ENCODE data around the gene PPP1R13B. TPM values are rescaled to one million over a fixed set of nuclear protein-coding genes. Genes with fewer than 3 reads are reported as not detected.

The PPP1R13B gene
- total RNA-seq, 6 experiments from 2014 or later, result 5.1 to 6.2 (median 5.5) TPM

GRCh38 chr14:103806805-103807204, 40.6 kb downstream of the PPP1R13B start:
- no peak overlapping the region for H3K4me3 Mint-ChIP-seq
- no peak for TF ChIP-seq CTCF (IDR thresholded peaks at IDR 0.05)
- no peak overlapping the region for H3K27ac Mint-ChIP-seq
- peaks cover 32% of the 10 kb centered on the region for H3K4me1 Mint-ChIP-seq (ENCODE audit: low read depth)
- no peaks in the 10 kb centered on the region for H3K27me3 Mint-ChIP-seq (ENCODE audit: insufficient read depth)
- H3K9me3 Mint-ChIP-seq, result no peaks in the 10 kb centered on the region
- no peak for DNase-seq
- H3K36me3 Mint-ChIP-seq (ENCODE audit: low read depth), result no peaks in the 10 kb centered on the region

GRCh38 chr14:103805708-103806107, 41.7 kb downstream of the PPP1R13B start:
- Mint-ChIP-seq H3K4me3 (no peak overlapping the region), H3K9me3 (no peaks in the 10 kb centered on the region), H3K27me3 (ENCODE audit: insufficient read depth) (no peaks in the 10 kb centered on the region), H3K27ac (no peak overlapping the region), H3K4me1 (ENCODE audit: low read depth) (peaks cover 39% of the 10 kb centered on the region), H3K36me3 (ENCODE audit: low read depth) (no peaks in the 10 kb centered on the region)
- no peak for TF ChIP-seq CTCF (IDR thresholded peaks at IDR 0.05)
- DNase-seq, result no peak

- Mint-ChIP-seq H3K4me1 (ENCODE audit: low read depth) (peaks cover 39% of the 10 kb centered on the region), H3K27ac (no peak overlapping the region), H3K36me3 (ENCODE audit: low read depth) (no peaks in the 10 kb centered on the region), H3K27me3 (ENCODE audit: insufficient read depth) (no peaks in the 10 kb centered on the region), H3K9me3 (no peaks in the 10 kb centered on the region), H3K4me3 (no peak overlapping the region)
- TF ChIP-seq CTCF (IDR thresholded peaks at IDR 0.05), result no peak
- DNase-seq, result peak; percentile 66
Observed at GRCh38 chr14:103803661-103804060, 43.7 kb downstream of the PPP1R13B start.

GRCh38 chr14:103802356-103802755, 45.0 kb downstream of the PPP1R13B start:
- no peak for TF ChIP-seq CTCF (IDR thresholded peaks at IDR 0.05)
- H3K36me3 Mint-ChIP-seq (ENCODE audit: low read depth), result no peaks in the 10 kb centered on the region
- no peak overlapping the region for H3K4me3 Mint-ChIP-seq
- H3K4me1 Mint-ChIP-seq (ENCODE audit: low read depth), result peaks cover 39% of the 10 kb centered on the region
- H3K27me3 Mint-ChIP-seq (ENCODE audit: insufficient read depth), result no peaks in the 10 kb centered on the region
- no peaks in the 10 kb centered on the region for H3K9me3 Mint-ChIP-seq
- DNase-seq, result no peak
- H3K27ac Mint-ChIP-seq, result no peak overlapping the region

GRCh38 chr14:103801459-103801858, 45.9 kb downstream of the PPP1R13B start:
- peak; percentile 83 for DNase-seq
- H3K9me3 Mint-ChIP-seq, result no peaks in the 10 kb centered on the region
- peak overlapping the region; percentile 71 for H3K27ac Mint-ChIP-seq

More at GRCh38 chr14:103801459-103801858, 45.9 kb downstream of the PPP1R13B start:
- no peak for TF ChIP-seq CTCF (IDR thresholded peaks at IDR 0.05)
- H3K27me3 Mint-ChIP-seq (ENCODE audit: insufficient read depth), result no peaks in the 10 kb centered on the region
- no peaks in the 10 kb centered on the region for H3K36me3 Mint-ChIP-seq (ENCODE audit: low read depth)
- peaks cover 39% of the 10 kb centered on the region for H3K4me1 Mint-ChIP-seq (ENCODE audit: low read depth)
- H3K4me3 Mint-ChIP-seq, result peak overlapping the region; percentile 46
